ENCODE measurements around the gene FAT1.
"Not testable (repeated sequence)": the region's sequence is repeated elsewhere in the genome, so short reads cannot be mapped to it uniquely, and the experiment has no call there.

FAT1 gene

GRCh38 chr4:186723292-186724057 lies at the start of gene FAT1:
FAT1 (minus strand) TSS chr4:186723856; CDS start chr4:186709827, 14,029 bp downstream.
- DNase-seq (ENCODE audit: low read depth, low spot score) = no peak

GRCh38 chr4:186772936-186773487 lies 49.4 kb upstream of the FAT1 start:
- no peak for DNase-seq (ENCODE audit: low read depth, low spot score)

- DNase-seq (ENCODE audit: low read depth, low spot score) = no peak
These were observed 48.0 kb upstream of the FAT1 start for GRCh38 chr4:186771624-186772023.

- no peak for DNase-seq (ENCODE audit: low read depth, low spot score)
These were observed 47.0 kb upstream of the FAT1 start for GRCh38 chr4:186770481-186771175.

- no peak for DNase-seq (ENCODE audit: low read depth, low spot score)
These were observed 44.1 kb upstream of the FAT1 start for GRCh38 chr4:186767794-186768193.

- no peak for DNase-seq (ENCODE audit: low read depth, low spot score)
These were observed 42.3 kb upstream of the FAT1 start for GRCh38 chr4:186765673-186766546.

GRCh38 chr4:186765138-186765537 lies 41.5 kb upstream of the FAT1 start:
- DNase-seq (ENCODE audit: low read depth, low spot score) = no peak

- no peak for DNase-seq (ENCODE audit: low read depth, low spot score)
These were observed 40.8 kb upstream of the FAT1 start for GRCh38 chr4:186764457-186764856.

- DNase-seq (ENCODE audit: low read depth, low spot score) = no peak
These were observed 39.2 kb upstream of the FAT1 start for GRCh38 chr4:186762865-186763264.

- no peak for DNase-seq (ENCODE audit: low read depth, low spot score)
These were observed 38.7 kb upstream of the FAT1 start for GRCh38 chr4:186762361-186762760.

- DNase-seq (ENCODE audit: low read depth, low spot score) = not testable (repeated sequence)
These were observed 38.3 kb upstream of the FAT1 start for GRCh38 chr4:186761956-186762355.

- DNase-seq (ENCODE audit: low read depth, low spot score) = no peak
These were observed 37.7 kb upstream of the FAT1 start for GRCh38 chr4:186761393-186761792.

GRCh38 chr4:186760576-186760975 lies 36.9 kb upstream of the FAT1 start:
- DNase-seq (ENCODE audit: low read depth, low spot score) = no peak

GRCh38 chr4:186759990-186760389 lies 36.3 kb upstream of the FAT1 start:
- no peak for DNase-seq (ENCODE audit: low read depth, low spot score)

- DNase-seq (ENCODE audit: low read depth, low spot score) = no peak
These were observed 35.5 kb upstream of the FAT1 start for GRCh38 chr4:186758929-186759682.

- DNase-seq (ENCODE audit: low read depth, low spot score) = no peak
These were observed 34.2 kb upstream of the FAT1 start for GRCh38 chr4:186757696-186758355.

GRCh38 chr4:186756550-186756949 lies 32.9 kb upstream of the FAT1 start:
- not testable (repeated sequence) for DNase-seq (ENCODE audit: low read depth, low spot score)

GRCh38 chr4:186755550-186756519 lies 32.2 kb upstream of the FAT1 start:
- DNase-seq (ENCODE audit: low read depth, low spot score) = no peak

- no peak for DNase-seq (ENCODE audit: low read depth, low spot score)
These were observed 31.3 kb upstream of the FAT1 start for GRCh38 chr4:186754976-186755375.
